Measurements from ENCODE around the gene HECTD3. TPM values are rescaled to one million over a fixed set of nuclear protein-coding genes. Genes with fewer than 3 reads are reported as not detected.

HECTD3 gene
- total RNA-seq, 3 donors from 2014 or later (not counting 1 experiment from before 2014, with no cell fraction given) = 56.6 to 67.4 (median 64.4) TPM

DNA sequence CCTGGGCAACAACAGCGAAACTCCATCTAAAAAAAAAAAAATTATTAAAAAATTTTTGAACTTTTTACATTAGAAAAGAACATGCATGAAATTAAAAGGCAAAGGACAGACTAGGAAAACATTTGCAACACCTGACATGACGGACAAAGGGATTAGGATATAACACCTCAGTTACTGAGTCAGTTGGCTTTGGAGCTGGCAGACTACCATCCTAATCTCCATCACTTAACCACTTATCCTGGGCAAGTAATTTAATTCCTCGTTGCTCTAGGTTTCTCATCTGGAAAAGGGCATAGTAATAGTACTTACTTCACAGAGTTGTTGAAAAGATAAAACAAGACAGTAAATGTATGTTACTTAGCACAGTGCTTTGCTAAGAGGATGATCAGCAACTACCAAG lies 11.9 kb downstream of the HECTD3 start:
- WGBS (ENCODE audit: insufficient coverage) = 100% methylated on average over 2 of the region's 3 CpGs
- peaks cover 0 to 5% of the 10 kb centered on the region in 2 donors for H3K27me3 Mint-ChIP-seq (ENCODE audit: low read depth in 2 of 2)
- DNase-seq (no peak), ATAC-seq (no peak)
- no peaks in the 10 kb centered on the region for H3K4me1 ChIP-seq (ENCODE audit: control insufficient read depth, insufficient read depth, low read length)
- no peak overlapping the region for H3K27ac ChIP-seq (ENCODE audit: low read length)
- H3K27me3 ChIP-seq (ENCODE audit: control insufficient read depth, insufficient read depth, low read length) = no peaks in the 10 kb centered on the region
- H3K9me3 Mint-ChIP-seq = no peaks in the 10 kb centered on the region
- no peaks in the 10 kb centered on the region for H3K36me3 Mint-ChIP-seq
- TF ChIP-seq, protein P1, sequence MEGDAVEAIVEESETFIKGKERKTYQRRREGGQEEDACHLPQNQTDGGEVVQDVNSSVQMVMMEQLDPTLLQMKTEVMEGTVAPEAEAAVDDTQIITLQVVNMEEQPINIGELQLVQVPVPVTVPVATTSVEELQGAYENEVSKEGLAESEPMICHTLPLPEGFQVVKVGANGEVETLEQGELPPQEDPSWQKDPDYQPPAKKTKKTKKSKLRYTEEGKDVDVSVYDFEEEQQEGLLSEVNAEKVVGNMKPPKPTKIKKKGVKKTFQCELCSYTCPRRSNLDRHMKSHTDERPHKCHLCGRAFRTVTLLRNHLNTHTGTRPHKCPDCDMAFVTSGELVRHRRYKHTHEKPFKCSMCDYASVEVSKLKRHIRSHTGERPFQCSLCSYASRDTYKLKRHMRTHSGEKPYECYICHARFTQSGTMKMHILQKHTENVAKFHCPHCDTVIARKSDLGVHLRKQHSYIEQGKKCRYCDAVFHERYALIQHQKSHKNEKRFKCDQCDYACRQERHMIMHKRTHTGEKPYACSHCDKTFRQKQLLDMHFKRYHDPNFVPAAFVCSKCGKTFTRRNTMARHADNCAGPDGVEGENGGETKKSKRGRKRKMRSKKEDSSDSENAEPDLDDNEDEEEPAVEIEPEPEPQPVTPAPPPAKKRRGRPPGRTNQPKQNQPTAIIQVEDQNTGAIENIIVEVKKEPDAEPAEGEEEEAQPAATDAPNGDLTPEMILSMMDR (IDR thresholded peaks at IDR 0.05) = no peak
- intact Hi-C loops (cut with micrococcal nuclease) = no loop called here
- H3K27ac Mint-ChIP-seq = no peak overlapping the region
- H3K36me3 ChIP-seq (ENCODE audit: control insufficient read depth, insufficient read depth, low read length) = peaks cover 20% of the 10 kb centered on the region
- H3K4me3 ChIP-seq (ENCODE audit: low read length) = no peak overlapping the region
- H3K4me3 Mint-ChIP-seq = no peak overlapping the region
- H3K4me1 Mint-ChIP-seq = peaks cover 6 to 10% of the 10 kb centered on the region in 2 donors
- no peaks in the 10 kb centered on the region for H3K9me3 ChIP-seq (ENCODE audit: control insufficient read depth, insufficient read depth, low read length)

DNA sequence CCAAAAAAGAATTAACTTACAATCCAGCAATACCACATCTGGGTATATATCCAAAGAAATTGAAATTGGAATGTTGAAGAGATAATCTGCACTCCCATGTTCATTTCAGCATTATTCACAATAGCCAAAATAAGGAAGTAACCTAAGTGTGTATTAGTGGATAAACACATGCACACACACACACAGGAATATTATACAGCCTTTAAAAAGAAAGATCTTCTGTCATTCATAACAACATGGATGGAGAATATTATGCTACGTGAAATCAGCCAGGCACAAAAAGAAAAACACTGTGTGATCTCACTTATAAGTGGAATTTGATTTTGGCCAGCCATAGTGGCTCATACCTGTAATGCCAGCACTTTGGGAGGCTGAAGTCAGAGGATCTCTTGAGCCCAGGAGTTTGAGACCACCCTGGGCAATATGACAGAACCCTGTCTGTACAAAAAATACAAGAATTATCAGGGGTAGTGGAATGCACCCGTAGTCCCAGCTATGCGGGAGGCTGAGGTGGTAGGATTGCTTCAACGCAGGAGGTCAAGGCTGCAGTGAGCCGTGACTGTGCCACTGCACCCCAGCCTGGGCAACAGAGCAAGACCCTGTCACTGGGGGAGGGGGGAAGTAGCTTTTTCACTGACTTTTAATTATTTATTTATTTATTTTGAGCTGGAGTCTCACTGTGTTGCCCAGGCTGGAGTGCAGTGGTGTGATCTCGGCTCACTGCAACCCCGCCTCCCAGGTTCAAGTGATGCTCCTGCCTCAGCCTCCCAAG lies 15.5 kb downstream of the HECTD3 start:
- H3K4me3 ChIP-seq (ENCODE audit: low read length) = no peak overlapping the region
- H3K9me3 Mint-ChIP-seq = no peaks in the 10 kb centered on the region
- DNase-seq = no peak
- H3K36me3 ChIP-seq (ENCODE audit: control insufficient read depth, insufficient read depth, low read length) = no peaks in the 10 kb centered on the region
- no peaks in the 10 kb centered on the region for H3K36me3 Mint-ChIP-seq
- WGBS (ENCODE audit: insufficient coverage) = 98% methylated on average over 7 of the region's 7 CpGs
- H3K27me3 Mint-ChIP-seq (ENCODE audit: low read depth in 2 of 2) = peaks cover 0 to 5% of the 10 kb centered on the region in 2 donors
- ATAC-seq = no peak
- no peak overlapping the region for H3K27ac Mint-ChIP-seq
- no peaks in the 10 kb centered on the region for H3K4me1 ChIP-seq (ENCODE audit: control insufficient read depth, insufficient read depth, low read length)
- H3K27me3 ChIP-seq (ENCODE audit: control insufficient read depth, insufficient read depth, low read length) = no peaks in the 10 kb centered on the region
- H3K4me1 Mint-ChIP-seq = peaks cover 2 to 4% of the 10 kb centered on the region in 2 donors
- TF ChIP-seq, protein P1 (IDR thresholded peaks at IDR 0.05) = no peak
- H3K9me3 ChIP-seq (ENCODE audit: control insufficient read depth, insufficient read depth, low read length) = no peaks in the 10 kb centered on the region
- H3K4me3 Mint-ChIP-seq = no peak overlapping the region
- intact Hi-C loops (cut with micrococcal nuclease) = no loop called here
- H3K27ac ChIP-seq (ENCODE audit: low read length) = no peak overlapping the region

GRCh38 chr1:44994309-44994898 lies 16.7 kb downstream of the HECTD3 start:
- ATAC-seq (no peak), DNase-seq (no peak)
- H3K9me3 Mint-ChIP-seq = no peaks in the 10 kb centered on the region
- no peak overlapping the region for H3K27ac ChIP-seq (ENCODE audit: low read length)
- TF ChIP-seq, protein P1 (IDR thresholded peaks at IDR 0.05) = no peak
- H3K4me1 Mint-ChIP-seq = no peaks in the 10 kb centered on the region
- H3K27me3 Mint-ChIP-seq (ENCODE audit: low read depth in 2 of 2) = peaks cover 0 to 5% of the 10 kb centered on the region in 2 donors
- H3K4me1 ChIP-seq (ENCODE audit: control insufficient read depth, insufficient read depth, low read length) = no peaks in the 10 kb centered on the region
- 90% methylated on average over 5 of the region's 7 CpGs for WGBS (ENCODE audit: insufficient coverage)
- intact Hi-C loops (cut with micrococcal nuclease) = no loop called here
- no peaks in the 10 kb centered on the region for H3K9me3 ChIP-seq (ENCODE audit: control insufficient read depth, insufficient read depth, low read length)
- no peak overlapping the region for H3K27ac Mint-ChIP-seq
- no peak overlapping the region for H3K4me3 Mint-ChIP-seq
- H3K36me3 Mint-ChIP-seq = no peaks in the 10 kb centered on the region
- H3K36me3 ChIP-seq (ENCODE audit: control insufficient read depth, insufficient read depth, low read length) = no peaks in the 10 kb centered on the region
- H3K27me3 ChIP-seq (ENCODE audit: control insufficient read depth, insufficient read depth, low read length) = no peaks in the 10 kb centered on the region
- no peak overlapping the region for H3K4me3 ChIP-seq (ENCODE audit: low read length)

Data from natural killer cell (primary cell).